HG02970 (cell line): ENCODE data around the gene BICD1.
A peak's percentile ranks its signal among the peaks of the same experiment; 100 is the strongest.

Experiments used
- ATAC-seq: cut with Tn5 transposase; IDR thresholded peaks from one replicate; pipeline ENCODE4 v1.9.1; 2021; ENCODE audit warnings: mild to moderate bottlenecking, moderate library complexity, moderate number of reproducible peaks; ENCODE audit not compliant: unreplicated experiment, low FRiP score

BICD1 gene

GRCh38 chr12:32136404-32136803 lies 29.8 kb downstream of the BICD1 start:
- ATAC-seq = no peak

DNA sequence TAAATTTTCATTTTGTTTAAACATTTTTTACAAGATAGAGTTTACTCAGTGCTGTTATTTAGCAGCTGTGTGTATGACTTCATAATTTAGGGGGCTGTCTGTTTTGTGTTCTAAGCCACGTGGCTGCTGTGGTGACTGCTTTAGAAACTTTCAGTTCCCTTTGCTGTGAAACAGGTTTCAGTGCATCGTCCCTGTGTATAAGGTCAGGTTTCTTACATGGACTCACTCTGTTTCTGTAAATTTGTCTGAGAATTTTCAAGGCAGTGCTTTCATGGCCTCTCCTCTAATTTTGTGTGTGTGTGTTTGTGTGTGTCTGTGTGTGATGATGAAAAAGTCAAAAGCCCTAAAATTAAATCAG lies 32.4 kb downstream of the BICD1 start:
- peak; percentile 82 for ATAC-seq

DNA sequence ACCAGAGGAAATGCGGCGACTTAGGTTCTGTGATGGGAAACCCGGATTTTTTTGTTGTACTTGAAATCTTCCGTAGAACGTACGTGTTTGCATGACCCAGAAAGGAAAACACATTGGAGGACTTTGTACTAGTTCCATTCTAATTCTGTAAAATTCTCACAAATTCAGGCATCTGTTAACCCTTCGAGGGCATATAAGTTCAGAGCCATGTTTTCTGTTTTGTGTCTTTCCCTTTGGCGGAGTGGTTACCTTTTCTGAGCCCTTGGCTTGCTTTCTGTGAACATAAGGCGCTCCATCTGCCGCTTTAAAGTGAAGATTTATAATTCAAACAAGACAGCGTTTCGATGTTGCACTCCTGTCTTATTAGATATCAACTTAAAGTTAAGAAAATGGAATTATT lies 34.2 kb downstream of the BICD1 start:
- no peak for ATAC-seq

GRCh38 chr12:32145096-32145495 lies 38.4 kb downstream of the BICD1 start:
- no peak for ATAC-seq

DNA sequence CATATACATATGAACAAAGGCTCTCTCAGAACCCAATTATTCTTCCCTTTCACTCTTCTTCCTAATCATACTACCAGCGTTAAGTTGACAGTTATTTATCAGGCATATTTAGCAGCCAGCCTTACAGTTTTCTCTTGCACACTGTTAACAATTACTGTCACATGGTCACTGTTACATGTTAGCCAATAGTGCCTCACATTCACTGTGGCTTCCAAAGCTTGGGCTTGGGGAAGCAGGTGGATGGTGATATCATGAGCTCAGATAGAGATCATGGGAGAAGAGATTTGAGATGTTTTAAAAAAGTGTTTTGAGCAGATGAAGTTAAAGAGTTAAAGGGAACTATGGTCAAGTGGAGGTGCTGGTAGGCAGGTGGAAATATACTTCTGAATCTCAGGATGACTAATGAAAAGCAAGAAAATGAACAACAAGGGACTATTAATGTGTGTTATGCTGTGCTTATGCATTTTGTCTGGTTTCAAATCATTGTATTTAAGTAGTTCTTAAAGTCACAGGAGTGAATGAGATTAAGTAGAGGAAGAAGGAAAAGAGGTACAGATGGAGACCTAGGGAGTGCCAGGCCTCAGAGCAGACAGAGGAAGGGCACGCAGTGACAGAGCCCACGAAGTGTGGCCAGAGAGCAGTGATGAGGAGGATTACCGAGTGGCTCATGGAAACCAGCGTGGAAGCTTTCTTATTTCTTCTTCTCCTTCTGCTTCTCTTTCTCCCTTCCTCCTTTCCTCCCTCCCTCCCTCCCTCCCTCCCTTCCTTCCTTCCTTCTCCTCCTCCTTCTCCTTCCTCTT lies 39.6 kb downstream of the BICD1 start:
- no peak for ATAC-seq

DNA sequence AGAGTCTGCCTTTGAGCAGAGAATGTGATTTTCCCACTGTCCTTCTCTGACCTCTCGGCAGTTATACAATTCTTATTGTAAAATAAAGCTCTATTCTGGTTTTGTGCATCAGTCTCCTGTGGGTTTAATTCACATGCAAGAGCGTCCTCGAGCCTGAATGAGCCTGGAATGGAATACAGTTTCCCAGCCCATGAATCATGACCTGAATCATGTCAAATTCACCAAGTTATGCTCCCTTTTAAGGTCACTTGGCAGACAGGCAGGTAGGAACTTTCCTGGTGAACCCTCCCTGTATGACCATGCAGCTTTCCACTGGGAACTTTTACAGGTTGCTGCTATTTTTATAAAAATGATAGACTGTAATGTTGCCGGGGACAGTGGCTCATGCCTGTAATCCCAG lies 41.7 kb downstream of the BICD1 start:
- ATAC-seq = no peak

- no peak for ATAC-seq
These were observed 42.8 kb downstream of the BICD1 start for GRCh38 chr12:32149489-32149888.

- no peak for ATAC-seq
These were observed 44.4 kb downstream of the BICD1 start for GRCh38 chr12:32151086-32151485.

DNA sequence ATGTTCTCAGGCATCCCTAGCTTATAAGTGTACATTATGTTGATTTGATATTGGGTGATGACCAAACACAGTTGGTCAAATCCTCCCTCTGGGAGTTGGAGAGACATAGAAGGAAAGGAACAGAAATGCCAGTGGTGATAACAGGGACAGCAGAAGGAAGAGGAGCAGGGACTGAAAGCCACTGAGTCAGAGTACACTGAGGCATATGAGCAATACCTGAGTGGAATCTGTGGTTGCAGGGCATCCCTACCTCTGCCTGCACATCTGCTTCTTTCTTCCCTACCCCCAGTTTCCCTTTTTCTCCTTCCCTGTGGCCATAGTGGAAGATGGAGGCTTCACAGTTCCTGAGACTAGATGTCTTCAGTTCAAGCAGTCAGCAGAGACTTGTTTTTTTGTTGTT lies 44.9 kb downstream of the BICD1 start:
- no peak for ATAC-seq

DNA sequence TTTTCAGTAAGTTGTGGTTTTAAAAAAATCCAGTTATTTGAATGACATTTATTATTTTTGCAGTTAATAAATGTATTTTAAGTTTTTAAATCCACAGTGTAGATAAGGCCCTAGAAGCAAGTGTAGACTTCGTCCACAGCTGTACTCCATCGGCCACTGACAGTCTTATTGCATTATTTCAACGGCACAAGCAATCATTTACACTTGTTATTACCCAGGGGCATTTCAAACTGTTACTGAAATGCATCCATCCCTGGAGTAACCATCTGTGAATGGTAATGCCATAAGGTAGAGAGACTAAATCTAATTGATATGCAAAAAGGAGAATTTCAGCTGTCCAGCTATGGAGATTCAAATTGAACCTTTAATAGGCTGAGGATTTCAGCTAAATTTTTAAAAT lies 48.4 kb downstream of the BICD1 start:
- ATAC-seq = no peak

DNA sequence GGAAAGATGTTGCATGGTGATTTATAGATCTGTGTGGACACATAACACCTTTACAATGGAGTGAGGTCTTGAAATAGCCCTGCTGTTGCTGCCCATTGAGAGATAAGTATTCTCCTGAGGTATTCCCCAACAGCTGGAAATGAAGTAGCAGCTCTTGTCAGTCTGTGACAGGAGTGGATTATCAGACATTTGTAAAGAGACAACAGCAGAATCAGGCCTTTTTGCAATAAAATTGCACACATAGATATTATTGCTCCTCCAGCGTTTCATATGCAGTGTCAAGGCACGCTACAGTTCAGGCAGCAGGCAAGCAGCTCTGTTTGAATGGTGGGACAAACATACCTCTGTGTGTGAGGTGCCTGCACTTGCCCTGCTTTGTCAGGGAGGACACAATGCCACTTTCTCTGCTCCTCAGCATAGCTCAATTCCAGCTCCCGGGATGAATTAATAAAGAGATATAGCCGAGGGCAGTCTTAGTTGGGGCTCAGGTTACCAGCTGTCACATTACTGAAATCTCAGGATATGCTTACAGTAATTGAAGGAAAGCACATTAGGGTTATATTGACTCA lies 49.4 kb downstream of the BICD1 start:
- no peak for ATAC-seq

DNA sequence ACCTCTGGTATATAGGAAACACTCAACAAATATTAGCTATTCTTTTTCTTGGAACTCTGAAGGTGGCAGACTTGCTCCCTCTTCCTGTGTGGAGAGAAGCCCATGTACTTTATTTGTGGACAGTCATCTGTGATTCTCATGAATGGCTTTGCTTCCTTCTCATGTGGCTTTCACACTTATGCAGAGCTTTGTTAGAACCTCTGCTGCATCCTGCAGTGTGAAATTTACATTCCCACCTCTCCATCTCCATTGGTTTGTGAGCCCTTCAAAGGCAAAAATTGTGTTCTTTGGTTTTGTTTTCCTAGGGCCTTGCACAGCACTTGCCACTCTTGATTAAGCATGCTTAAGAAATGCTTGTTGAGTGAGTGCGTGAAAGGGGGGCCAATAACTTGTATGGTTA lies 51.9 kb downstream of the BICD1 start:
- ATAC-seq = no peak

- no peak for ATAC-seq
These were observed 52.7 kb downstream of the BICD1 start for GRCh38 chr12:32159381-32159780.

- ATAC-seq = no peak
These were observed 53.3 kb downstream of the BICD1 start for GRCh38 chr12:32159925-32160324.

GRCh38 chr12:32161058-32161457 lies 54.4 kb downstream of the BICD1 start:
- ATAC-seq = no peak

DNA sequence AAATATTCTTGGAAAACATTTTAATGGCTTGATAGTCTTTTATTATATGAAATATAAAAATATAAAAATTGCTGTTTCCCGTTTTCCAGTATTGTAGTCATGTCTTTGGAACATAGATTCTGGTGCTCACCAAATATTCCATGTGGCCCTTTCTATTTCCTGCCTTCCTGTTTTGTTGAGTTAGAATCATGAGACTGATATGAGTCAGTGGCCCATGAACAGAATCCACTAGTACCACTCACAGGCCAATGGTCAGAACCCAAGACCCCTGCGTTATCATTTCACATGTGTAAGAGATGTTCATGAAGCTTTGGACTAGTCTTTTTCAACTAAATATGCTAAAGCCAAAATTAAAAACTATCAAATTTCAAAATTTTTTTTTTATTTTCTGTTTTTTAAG lies 56.9 kb downstream of the BICD1 start:
- ATAC-seq = no peak

DNA sequence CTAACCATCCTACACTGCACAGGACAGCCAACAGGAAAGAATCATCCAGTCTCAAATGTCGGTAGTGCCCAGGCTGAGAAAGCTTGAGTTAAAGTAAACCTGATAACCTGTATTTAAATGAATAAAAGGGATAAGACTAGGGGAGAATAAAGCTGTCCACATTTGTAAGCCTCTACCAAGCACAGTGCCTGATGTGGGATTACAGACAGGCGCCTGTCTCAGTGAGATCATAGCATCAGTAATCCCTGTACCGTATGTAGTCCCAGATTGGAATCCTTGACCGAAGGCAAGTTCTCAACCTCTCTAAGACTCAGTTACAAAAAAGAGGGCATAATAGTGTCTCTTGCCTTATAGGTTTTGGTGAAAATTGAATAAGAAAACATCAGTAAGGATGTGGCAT lies 59.9 kb downstream of the BICD1 start:
- ATAC-seq = no peak

DNA sequence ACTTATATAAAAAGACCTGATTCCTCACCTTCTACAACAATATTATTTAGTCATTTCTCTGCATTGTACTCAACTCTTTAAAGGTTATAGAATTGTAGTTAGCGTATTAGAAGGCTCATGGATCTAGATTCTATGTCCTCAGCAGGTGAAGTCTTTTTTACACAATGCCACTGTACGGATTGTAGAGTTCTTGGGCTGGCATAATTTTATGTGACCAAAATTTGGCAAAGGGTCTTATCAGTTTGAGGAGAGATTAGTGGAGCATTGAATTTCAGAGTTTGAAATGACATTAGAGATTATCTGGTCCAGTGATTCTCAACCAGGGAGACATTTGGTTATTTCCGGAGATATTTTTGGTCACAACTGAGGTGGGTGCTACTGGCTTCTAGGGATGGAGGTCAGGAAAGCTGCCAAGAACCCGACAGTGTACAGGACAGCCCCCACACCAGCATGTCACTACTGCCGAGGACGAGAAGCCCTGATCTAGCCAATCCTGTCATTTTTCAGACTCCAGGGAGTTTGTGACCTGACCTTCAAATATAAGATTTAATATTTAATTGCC lies 63.9 kb downstream of the BICD1 start:
- no peak for ATAC-seq

DNA sequence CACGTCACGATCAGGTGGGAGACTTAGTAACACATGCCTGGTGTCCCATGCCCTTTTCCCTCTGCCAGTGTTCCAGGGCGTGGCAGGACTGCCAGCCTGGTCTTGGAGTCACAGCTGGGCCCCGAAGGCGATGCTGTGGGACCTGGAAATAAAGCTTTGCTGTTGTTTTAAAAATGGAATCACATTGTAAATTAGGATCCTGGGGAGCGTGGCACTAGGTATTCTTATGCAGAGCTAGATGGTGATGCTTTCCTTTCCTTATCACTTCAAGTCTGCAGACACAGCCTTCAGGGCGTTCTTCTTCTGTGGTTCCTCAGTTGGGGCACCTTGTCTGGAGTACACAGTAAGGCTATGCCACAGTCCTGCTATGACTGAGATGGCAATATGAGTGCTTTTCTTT lies 64.6 kb downstream of the BICD1 start:
- ATAC-seq = no peak

GRCh38 chr12:32176606-32177005 lies 70.0 kb downstream of the BICD1 start:
- no peak for ATAC-seq

GRCh38 chr12:32178341-32179010 lies 71.8 kb downstream of the BICD1 start:
- ATAC-seq = no peak

GRCh38 chr12:32179011-32179395 lies 72.4 kb downstream of the BICD1 start:
- no peak for ATAC-seq
